ENCODE measurements around the gene SIX4.
A peak's percentile ranks its signal among the peaks of the same experiment; 100 is the strongest.
"Not testable (repeated sequence)": the region's sequence is repeated elsewhere in the genome, so short reads cannot be mapped to it uniquely, and the experiment has no call there.

The SIX4 gene

GRCh38 chr14:60723907-60724618 lies at the start of gene SIX4:
TSS of gene SIX4 (minus strand) at chr14:60724351. CDS start at chr14:60724074, 277 bp downstream.
- peak; percentile 81 for DNase-seq

GRCh38 chr14:60773558-60773957 lies 49.4 kb upstream of the SIX4 start:
- no peak for DNase-seq

- DNase-seq = no peak
Measured at GRCh38 chr14:60771117-60771516, 47.0 kb upstream of the SIX4 start.

GRCh38 chr14:60768602-60769001 lies 44.5 kb upstream of the SIX4 start:
- no peak for DNase-seq

- DNase-seq = no peak
Measured at GRCh38 chr14:60760644-60761364, 36.7 kb upstream of the SIX4 start.

GRCh38 chr14:60760209-60760608 lies 36.1 kb upstream of the SIX4 start:
- no peak for DNase-seq

GRCh38 chr14:60758885-60759284 lies 34.7 kb upstream of the SIX4 start:
- DNase-seq = no peak

GRCh38 chr14:60757567-60758002 lies 33.4 kb upstream of the SIX4 start:
- no peak for DNase-seq

- no peak for DNase-seq
Measured at GRCh38 chr14:60756847-60757246, 32.7 kb upstream of the SIX4 start.

GRCh38 chr14:60753264-60754119 lies 29.3 kb upstream of the SIX4 start:
- no peak for DNase-seq

- no peak for DNase-seq
Measured at GRCh38 chr14:60744566-60744965, 20.4 kb upstream of the SIX4 start.

GRCh38 chr14:60738843-60739508 lies 14.8 kb upstream of the SIX4 start:
- DNase-seq = no peak

- no peak for DNase-seq
Measured at GRCh38 chr14:60736494-60736893, 12.3 kb upstream of the SIX4 start.

GRCh38 chr14:60735416-60735815 lies 11.3 kb upstream of the SIX4 start:
- no peak for DNase-seq

- peak; percentile 75 for DNase-seq
Measured at GRCh38 chr14:60734465-60735242, 10.5 kb upstream of the SIX4 start, which contains the start of gene MNAT1. TSS of gene MNAT1 (plus strand) at chr14:60734761. CDS start at chr14:60734863, 102 bp downstream.

- DNase-seq = no peak
Measured at GRCh38 chr14:60732840-60733483, 8.8 kb upstream of the SIX4 start.

- DNase-seq = not testable (repeated sequence)
Measured at GRCh38 chr14:60731291-60731690, 7.1 kb upstream of the SIX4 start.

- peak; percentile 46 for DNase-seq
Measured at GRCh38 chr14:60723116-60723906, 840 bp downstream of the SIX4 start.

- DNase-seq = peak; percentile 63
Measured at GRCh38 chr14:60722357-60723115, 1.6 kb downstream of the SIX4 start.

- DNase-seq = no peak
Measured at GRCh38 chr14:60722107-60722356, 2.1 kb downstream of the SIX4 start.
